ENCODE measurements around the gene MCUB. TPM values are rescaled to one million over a fixed set of nuclear protein-coding genes. Genes with fewer than 3 reads are reported as not detected.

The MCUB gene
- total and polyA plus RNA-seq, 9 of the 15 experiments (the other 6 are each of a cell fraction or from before 2014, with no cell fraction given): 1.4 to 21.5 (median 5.4) TPM

DNA sequence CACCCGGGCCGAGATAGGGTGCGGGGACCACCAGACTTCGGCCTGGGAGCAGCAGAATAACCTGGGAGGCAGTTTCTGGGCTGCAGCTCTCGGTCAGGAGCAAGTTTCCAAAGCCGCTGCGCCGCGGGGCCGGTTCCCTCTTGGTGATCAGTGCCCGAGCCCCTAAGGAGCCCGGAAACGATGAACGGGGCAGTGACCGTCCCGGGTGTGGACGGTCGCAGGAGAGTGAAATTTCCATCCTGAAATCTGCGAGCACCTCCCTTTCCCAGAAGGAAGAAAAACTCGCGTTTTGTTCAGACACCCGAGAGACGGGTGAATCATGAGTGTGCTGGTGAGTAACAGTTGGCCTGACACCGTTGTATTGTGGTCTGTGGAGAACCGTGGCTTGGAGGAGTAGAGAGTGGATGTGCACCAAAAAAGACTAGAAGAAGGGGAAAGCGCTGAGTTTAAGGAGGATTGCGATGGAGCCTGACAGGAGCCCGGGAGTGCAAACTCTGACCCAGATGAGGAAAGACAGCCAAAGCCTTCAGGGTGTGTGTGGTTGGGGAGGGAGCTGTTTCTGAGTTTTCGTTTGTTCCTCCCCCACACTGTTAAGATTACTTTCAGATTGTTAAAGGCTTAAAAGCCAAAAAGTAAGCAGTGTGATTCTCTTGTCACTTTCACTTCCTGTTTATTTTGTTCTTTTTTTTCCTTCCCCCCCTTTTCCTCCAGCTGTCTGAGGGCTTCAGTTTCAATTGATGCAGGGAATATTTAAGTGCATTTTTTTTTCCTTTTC lies 828 bp downstream of the MCUB start:
- Histone ChIP-seq H3K4me3 (peak overlapping the region; percentile 52), H3K4me2 (ENCODE audit: insufficient read depth, low read length) (peak overlapping the region; percentile 74), H3K27me3 (ENCODE audit: control insufficient read depth in 2 of 2, insufficient read depth in 2 of 2, low read length in 2 of 2) (peaks cover 0 to 4% of the 10 kb centered on the region in 2 experiments; a peak in 1 of 5 replicates), H2AFZ (ENCODE audit: low read depth, low read length) (peak overlapping the region; percentile 96), H3K27ac (ENCODE audit: extremely low read depth, low read depth, low read length) (no peak overlapping the region), H4K20me1 (replicated peaks; ENCODE audit: control insufficient read depth, insufficient read depth, low read length) (no peaks in the 10 kb centered on the region), H3K9ac (ENCODE audit: insufficient read depth in 1 of 2, low read depth in 2 of 2, low read length in 2 of 2) (peak overlapping the region; percentile 27 to 92; a peak in 3 of 4 replicates), H3K36me3 (ENCODE audit: control insufficient read depth, insufficient read depth, low read length) (no peaks in the 10 kb centered on the region), H3K9me3 (replicated peaks; ENCODE audit: control insufficient read depth, insufficient read depth, low read depth, low read length) (0 out of 2 replicates have a peak, but pooled peaks cover 2% of the 10 kb centered on the region), H3K4me1 (replicated peaks in 1 of 2; ENCODE audit: control insufficient read depth in 2 of 2, insufficient read depth in 2 of 2, low read length in 2 of 2) (peaks cover 5 to 17% of the 10 kb centered on the region in 2 experiments; a peak in 4 of 5 replicates), H3K9me1 (ENCODE audit: control insufficient read depth, insufficient read depth, low read length) (no peaks in the 10 kb centered on the region), H3K79me2 (ENCODE audit: control insufficient read depth, insufficient read depth, low read length) (no peaks in the 10 kb centered on the region)
- no TSS peak for BruUV-seq (replicated peaks)
- intact Hi-C loops (cut with micrococcal nuclease): loop anchor here (10.0 kb wide), 1 partner anchor 254 kb away; the partner anchor contains the start of gene GAR1
- ChIA-PET CTCF (ENCODE audit: low intra/inter-chr PET ratio) (no interaction called here), POLR2A (interaction anchor here (1.0 kb wide), 1 partner anchor 103 kb away, joined by 7 read pairs; no protein-coding TSS in a partner anchor)
- ATAC-seq: peak; percentile 52
- DNase-seq (ENCODE audit: extremely low read depth in 1 of 4, low spot score in 3 of 4): peak; percentile 18 to 53 (median 30)
- in situ Hi-C loops (cut with MboI): no loop called here
- FAIRE-seq: peak; percentile 88
- WGBS (ENCODE audit: insufficient coverage, low coverage, missing lambda C conversion rate): 3% methylated on average over 25 of the region's 29 CpGs
- TF ChIP-seq CREB1 (IDR thresholded peaks at IDR 0.05) (no peak), CREB1 (CRISPR knock-in tag; IDR thresholded peaks at IDR 0.05) (0 out of 2 replicates have a peak, but pooled peaks have one; percentile 7), FOXM1 (IDR thresholded peaks at IDR 0.05; ENCODE audit: low read depth) (no peak), FOXM1 (CRISPR knock-in tag; IDR thresholded peaks at IDR 0.05; ENCODE audit: low read depth) (no peak), CTBP1 (IDR thresholded peaks at IDR 0.05; ENCODE audit: borderline replicate concordance) (0 out of 2 replicates have a peak, but pooled peaks have one; percentile 23), EP300 (IDR thresholded peaks at IDR 0.05; ENCODE audit: low read length) (no peak), FOXA3 (CRISPR knock-in tag; conservative IDR thresholded peaks at IDR 0.05 in 1 of 2, IDR thresholded peaks at IDR 0.05 in 1 of 2) (peak in 1 of 2 experiments; percentile 51; a peak in 1 of 4 replicates), SREBF2 (CRISPR knock-in tag; IDR thresholded peaks at IDR 0.05) (no peak), CREB3 (tag; conservative IDR thresholded peaks at IDR 0.05; ENCODE audit: low read depth) (no peak), HDAC1 (IDR thresholded peaks at IDR 0.05) (peak in 1 of 2 experiments; percentile 52; a peak in 1 of 4 replicates), CBFA2T2 (conservative IDR thresholded peaks at IDR 0.05) (0 out of 2 replicates have a peak, but pooled peaks have one; percentile 2), SOX6 (IDR thresholded peaks at IDR 0.05) (peak; percentile 57; the same call in 1 of the 2 replicates), BRD4 (IDR thresholded peaks at IDR 0.05) (no peak), EGR1 (conservative IDR thresholded peaks at IDR 0.05) (peak; percentile 32), GABPA (tag; conservative IDR thresholded peaks at IDR 0.05; ENCODE audit: low read depth) (peak; percentile 30; the same call in 1 of the 2 replicates), ARID1B (IDR thresholded peaks at IDR 0.05) (peak; percentile 39; the same call in 1 of the 2 replicates)
- TF ChIP-seq, protein P1, sequence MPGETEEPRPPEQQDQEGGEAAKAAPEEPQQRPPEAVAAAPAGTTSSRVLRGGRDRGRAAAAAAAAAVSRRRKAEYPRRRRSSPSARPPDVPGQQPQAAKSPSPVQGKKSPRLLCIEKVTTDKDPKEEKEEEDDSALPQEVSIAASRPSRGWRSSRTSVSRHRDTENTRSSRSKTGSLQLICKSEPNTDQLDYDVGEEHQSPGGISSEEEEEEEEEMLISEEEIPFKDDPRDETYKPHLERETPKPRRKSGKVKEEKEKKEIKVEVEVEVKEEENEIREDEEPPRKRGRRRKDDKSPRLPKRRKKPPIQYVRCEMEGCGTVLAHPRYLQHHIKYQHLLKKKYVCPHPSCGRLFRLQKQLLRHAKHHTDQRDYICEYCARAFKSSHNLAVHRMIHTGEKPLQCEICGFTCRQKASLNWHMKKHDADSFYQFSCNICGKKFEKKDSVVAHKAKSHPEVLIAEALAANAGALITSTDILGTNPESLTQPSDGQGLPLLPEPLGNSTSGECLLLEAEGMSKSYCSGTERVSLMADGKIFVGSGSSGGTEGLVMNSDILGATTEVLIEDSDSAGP (CRISPR knock-in tag; IDR thresholded peaks at IDR 0.05): no peak
- TF ChIP-seq, protein P2, sequence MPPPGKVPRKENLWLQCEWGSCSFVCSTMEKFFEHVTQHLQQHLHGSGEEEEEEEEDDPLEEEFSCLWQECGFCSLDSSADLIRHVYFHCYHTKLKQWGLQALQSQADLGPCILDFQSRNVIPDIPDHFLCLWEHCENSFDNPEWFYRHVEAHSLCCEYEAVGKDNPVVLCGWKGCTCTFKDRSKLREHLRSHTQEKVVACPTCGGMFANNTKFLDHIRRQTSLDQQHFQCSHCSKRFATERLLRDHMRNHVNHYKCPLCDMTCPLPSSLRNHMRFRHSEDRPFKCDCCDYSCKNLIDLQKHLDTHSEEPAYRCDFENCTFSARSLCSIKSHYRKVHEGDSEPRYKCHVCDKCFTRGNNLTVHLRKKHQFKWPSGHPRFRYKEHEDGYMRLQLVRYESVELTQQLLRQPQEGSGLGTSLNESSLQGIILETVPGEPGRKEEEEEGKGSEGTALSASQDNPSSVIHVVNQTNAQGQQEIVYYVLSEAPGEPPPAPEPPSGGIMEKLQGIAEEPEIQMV (tag; conservative IDR thresholded peaks at IDR 0.05; ENCODE audit: low read depth): 0 out of 2 replicates have a peak, but pooled peaks have one; percentile 10
